NCI-H524 treated with DMSO at 0.1 percent for 48 hours (cell line): ENCODE measurements around the gene OSBPL2.

Source experiments
- DNase-seq: peaks from one replicate; lab custom pipeline; 2025; lab: John Stamatoyannopoulos, UW

Gene OSBPL2

GRCh38 chr20:62285151-62285550, 46.8 kb downstream of the OSBPL2 start:
- no peak for DNase-seq

GRCh38 chr20:62285722-62286121, 47.4 kb downstream of the OSBPL2 start:
- no peak for DNase-seq

- DNase-seq, result no peak
Measured at GRCh38 chr20:62286493-62287064, 48.3 kb downstream of the OSBPL2 start.

- no peak for DNase-seq
Measured at GRCh38 chr20:62287129-62287528, 48.8 kb downstream of the OSBPL2 start.

GRCh38 chr20:62287759-62288534, 49.6 kb downstream of the OSBPL2 start:
- no peak for DNase-seq

GRCh38 chr20:62288535-62289105, 50.3 kb downstream of the OSBPL2 start:
- no peak for DNase-seq

GRCh38 chr20:62289131-62289530, 50.8 kb downstream of the OSBPL2 start:
- DNase-seq, result no peak

- DNase-seq, result no peak
Measured at GRCh38 chr20:62289898-62290297, 51.6 kb downstream of the OSBPL2 start.

- no peak for DNase-seq
Measured at GRCh38 chr20:62291251-62292066, 53.1 kb downstream of the OSBPL2 start.

GRCh38 chr20:62292108-62292507, 53.8 kb downstream of the OSBPL2 start:
- DNase-seq, result no peak

GRCh38 chr20:62293111-62293784, 54.9 kb downstream of the OSBPL2 start:
- DNase-seq, result no peak

- DNase-seq, result no peak
Measured at GRCh38 chr20:62293946-62294345, 55.6 kb downstream of the OSBPL2 start.

- no peak for DNase-seq
Measured at GRCh38 chr20:62294516-62294915, 56.2 kb downstream of the OSBPL2 start.

- DNase-seq, result no peak
Measured at GRCh38 chr20:62296724-62297448, 58.6 kb downstream of the OSBPL2 start.

GRCh38 chr20:62297449-62298227, 59.3 kb downstream of the OSBPL2 start:
- DNase-seq, result no peak

GRCh38 chr20:62298577-62299249, 60.4 kb downstream of the OSBPL2 start:
- no peak for DNase-seq

GRCh38 chr20:62299666-62300236, 61.4 kb downstream of the OSBPL2 start:
- DNase-seq, result no peak

GRCh38 chr20:62300319-62300718, 62.0 kb downstream of the OSBPL2 start:
- DNase-seq, result no peak

- DNase-seq, result no peak
Measured at GRCh38 chr20:62301111-62301668, 62.9 kb downstream of the OSBPL2 start.
